ENCODE results near the gene MKLN1.
"Not testable (repeated sequence)": the region's sequence is repeated elsewhere in the genome, so short reads cannot be mapped to it uniquely, and the experiment has no call there.

MKLN1 gene

GRCh38 chr7:131462715-131463114 lies 135.0 kb downstream of the MKLN1 start:
- DNase-seq (ENCODE audit: low read depth in 2 of 2) = not testable (repeated sequence)

GRCh38 chr7:131466735-131467365 lies 139.2 kb downstream of the MKLN1 start:
- DNase-seq (ENCODE audit: low read depth in 2 of 2) = no peak

GRCh38 chr7:131467788-131468187 lies 140.1 kb downstream of the MKLN1 start:
- DNase-seq (ENCODE audit: low read depth in 2 of 2) = no peak

DNA sequence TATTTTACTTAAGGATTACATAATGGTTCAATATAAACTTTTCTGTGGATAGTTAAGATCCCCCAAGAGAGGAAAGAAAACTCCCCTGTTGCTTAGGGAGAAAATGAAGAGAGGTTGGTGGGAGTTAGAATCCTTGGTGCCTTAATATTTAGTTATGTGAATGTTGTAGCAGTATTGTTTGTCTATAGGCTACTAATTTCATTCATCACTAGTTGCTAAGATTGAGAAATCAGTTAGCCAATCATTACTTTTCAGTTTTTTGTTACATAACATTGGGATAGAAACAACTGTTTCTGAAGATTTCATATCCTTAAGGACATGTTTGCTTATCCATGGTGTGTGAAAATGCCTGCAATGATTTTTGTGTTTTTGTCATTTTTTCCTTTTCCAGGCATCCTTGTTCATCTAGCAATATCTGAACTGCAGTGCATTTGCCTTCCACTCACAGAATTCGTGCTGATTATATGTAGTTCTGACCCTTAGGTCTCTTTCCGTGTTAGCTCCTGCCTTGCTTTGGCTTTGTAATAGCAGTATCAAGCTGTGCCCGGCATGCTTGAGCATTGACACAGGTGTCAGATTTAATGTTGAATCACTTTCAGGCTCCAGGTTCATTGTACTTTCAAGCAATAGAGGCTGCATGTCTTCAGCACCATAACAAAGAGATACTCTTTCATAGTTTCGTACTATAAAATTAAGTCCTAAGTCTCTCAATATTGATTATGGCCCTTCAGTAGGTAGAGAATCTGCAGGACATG lies 143.8 kb downstream of the MKLN1 start:
- DNase-seq (ENCODE audit: low read depth in 2 of 2) = no peak

- DNase-seq (ENCODE audit: low read depth in 2 of 2) = no peak
Observed at GRCh38 chr7:131476740-131477139, 149.1 kb downstream of the MKLN1 start.

DNA sequence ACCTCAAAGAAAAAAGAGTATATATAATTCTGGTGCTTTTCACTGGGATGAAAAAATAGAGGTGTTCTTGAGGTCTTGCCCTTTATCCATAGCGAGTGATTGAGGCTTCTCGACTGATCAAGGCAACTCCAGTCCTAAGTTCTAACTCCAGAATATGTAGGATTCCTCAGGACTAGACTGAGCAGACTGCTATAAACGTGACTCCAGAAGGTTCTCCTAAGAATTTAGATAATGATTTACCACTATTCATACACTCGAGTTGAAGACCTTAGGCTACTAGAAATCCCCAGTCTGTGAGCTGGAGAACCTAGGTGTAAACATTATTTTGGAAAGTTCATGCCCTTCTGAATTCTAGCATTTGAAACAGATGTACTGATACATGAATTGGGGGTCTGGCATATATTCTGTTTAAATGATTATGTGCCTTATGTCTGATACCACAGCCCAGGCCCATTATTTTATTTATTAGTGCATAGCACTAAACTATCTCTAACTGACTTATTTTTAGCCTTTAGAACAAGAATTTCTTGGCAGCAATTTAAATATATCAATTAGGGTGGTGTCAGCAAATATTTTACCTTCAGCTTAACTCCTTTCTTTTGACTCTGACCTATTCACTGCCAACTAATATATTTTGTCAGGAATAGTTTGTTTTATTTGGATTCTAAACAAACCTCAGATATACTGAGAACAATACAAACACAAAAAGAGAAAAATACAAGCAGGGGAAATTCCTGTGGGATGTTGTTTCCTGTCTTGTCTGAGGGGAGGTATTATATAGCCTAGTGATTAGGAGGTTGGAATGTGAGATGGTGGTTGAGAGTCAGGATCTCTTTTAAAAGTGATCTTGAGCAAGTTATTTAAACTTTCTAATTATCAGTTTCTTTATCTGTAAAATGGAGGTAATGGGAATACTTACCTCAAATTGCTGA lies 153.0 kb downstream of the MKLN1 start:
- peak; percentile 27 to 34 for DNase-seq (ENCODE audit: low read depth in 2 of 2)

- DNase-seq (ENCODE audit: low read depth in 2 of 2) = no peak
Observed at GRCh38 chr7:131482800-131483199, 155.1 kb downstream of the MKLN1 start.

DNA sequence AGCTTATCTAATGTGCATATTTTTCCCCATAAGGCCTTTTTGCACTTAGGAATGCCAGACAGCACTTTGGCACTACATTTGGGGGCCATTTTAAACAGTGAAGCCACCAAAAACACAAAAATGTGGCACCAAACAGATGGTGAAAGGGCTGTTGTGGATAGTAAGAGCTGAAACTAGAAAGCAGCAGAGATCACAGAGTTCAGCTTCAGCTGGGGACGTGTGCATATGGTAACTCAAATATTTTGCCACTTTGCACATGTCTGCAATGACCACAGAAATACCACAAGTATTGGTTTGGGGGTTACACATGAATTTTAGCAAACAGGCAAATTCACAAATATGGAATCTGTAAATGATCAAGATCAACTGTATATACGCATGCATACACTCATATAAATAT lies 155.9 kb downstream of the MKLN1 start:
- DNase-seq (ENCODE audit: low read depth in 2 of 2) = no peak

DNA sequence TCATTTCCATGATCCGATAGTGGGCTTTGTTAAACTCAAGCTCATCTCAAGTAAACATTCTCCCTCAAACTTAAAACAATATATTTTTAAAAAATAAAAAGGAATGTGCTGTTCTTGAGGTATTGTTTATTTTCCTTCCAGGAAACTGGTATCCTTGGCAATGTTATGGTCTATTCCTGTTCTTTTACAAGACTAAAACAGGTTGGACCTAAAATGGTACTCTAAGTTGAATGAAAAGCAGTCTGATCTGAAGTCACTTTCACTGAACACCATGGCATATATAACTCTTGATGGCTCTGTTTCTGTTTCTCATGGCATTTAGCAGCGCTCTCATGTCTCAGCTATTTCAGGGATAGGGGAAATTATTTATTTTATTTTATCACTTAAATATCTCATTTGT lies 158.7 kb downstream of the MKLN1 start:
- no peak for DNase-seq (ENCODE audit: low read depth in 2 of 2)

DNA sequence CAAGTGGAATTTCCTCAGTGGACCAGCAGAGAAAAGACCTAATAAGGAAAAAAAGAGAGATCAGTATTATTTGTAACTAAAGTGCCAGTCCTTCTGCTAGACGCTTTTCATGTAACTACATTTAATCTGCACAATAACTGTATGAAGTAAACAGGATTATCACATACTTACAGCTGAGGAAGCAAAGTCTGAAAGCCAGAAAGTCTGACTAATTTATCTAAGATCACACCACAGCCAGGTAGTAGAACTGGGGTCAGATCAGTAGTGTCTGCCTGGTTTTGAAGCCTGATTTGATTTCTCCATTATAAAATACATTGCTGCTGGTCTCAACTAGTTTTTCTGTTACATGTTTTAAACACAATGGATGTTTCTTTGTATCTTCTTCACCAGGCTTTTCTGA lies 159.5 kb downstream of the MKLN1 start:
- DNase-seq (ENCODE audit: low read depth in 2 of 2) = no peak

GRCh38 chr7:131488361-131488760 lies 160.7 kb downstream of the MKLN1 start:
- no peak for DNase-seq (ENCODE audit: low read depth in 2 of 2)

DNA sequence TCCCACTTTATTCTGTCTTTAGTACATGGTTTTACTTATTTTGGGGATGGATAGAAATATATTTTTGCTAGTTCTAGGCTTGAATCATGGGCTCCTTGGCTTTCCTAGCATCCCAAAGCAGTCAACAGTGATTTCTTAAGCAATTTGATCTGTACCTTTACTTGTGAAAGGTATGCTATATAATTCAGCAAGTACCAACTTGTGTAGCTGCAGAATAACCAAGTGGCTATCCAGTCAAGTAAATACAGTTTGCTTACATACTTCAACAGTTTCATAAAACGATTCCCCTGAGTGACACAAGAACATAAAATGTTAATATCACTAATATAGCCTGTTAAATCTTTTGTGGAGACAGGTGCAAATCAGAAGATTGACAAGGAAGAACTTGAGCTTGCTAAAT lies 161.5 kb downstream of the MKLN1 start:
- no peak for DNase-seq (ENCODE audit: low read depth in 2 of 2)

- no peak for DNase-seq (ENCODE audit: low read depth in 2 of 2)
Observed at GRCh38 chr7:131489881-131490280, 162.2 kb downstream of the MKLN1 start.

DNA sequence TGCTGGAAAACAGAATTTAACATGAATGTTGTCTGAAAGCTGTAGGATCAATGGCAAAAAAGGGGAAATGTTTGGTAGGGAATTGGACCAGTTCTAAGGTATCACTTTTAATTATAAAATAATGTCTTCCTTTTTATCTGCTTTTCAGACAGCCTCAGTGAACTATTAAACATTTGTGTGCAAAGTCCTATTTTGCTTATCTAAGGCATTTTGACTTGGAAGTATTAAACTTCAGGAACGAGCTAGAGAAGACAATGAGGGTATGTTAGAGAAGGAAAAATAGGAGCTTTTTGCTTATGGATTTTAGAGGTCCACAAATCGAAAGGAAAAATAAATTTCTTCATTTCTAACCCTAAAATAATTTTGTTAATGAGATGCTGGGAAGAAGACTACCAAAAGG lies 165.4 kb downstream of the MKLN1 start:
- no peak for DNase-seq (ENCODE audit: low read depth in 2 of 2)

GRCh38 chr7:131493581-131493980 lies 165.9 kb downstream of the MKLN1 start:
- no peak for DNase-seq (ENCODE audit: low read depth in 2 of 2)

- DNase-seq (ENCODE audit: low read depth in 2 of 2) = no peak
Observed at GRCh38 chr7:131494182-131494581, 166.5 kb downstream of the MKLN1 start.

GRCh38 chr7:131495669-131496498 lies 168.2 kb downstream of the MKLN1 start:
- DNase-seq (ENCODE audit: low read depth in 2 of 2) = no peak

GRCh38 chr7:131497454-131497853 lies 169.8 kb downstream of the MKLN1 start:
- no peak for DNase-seq (ENCODE audit: low read depth in 2 of 2)

DNA sequence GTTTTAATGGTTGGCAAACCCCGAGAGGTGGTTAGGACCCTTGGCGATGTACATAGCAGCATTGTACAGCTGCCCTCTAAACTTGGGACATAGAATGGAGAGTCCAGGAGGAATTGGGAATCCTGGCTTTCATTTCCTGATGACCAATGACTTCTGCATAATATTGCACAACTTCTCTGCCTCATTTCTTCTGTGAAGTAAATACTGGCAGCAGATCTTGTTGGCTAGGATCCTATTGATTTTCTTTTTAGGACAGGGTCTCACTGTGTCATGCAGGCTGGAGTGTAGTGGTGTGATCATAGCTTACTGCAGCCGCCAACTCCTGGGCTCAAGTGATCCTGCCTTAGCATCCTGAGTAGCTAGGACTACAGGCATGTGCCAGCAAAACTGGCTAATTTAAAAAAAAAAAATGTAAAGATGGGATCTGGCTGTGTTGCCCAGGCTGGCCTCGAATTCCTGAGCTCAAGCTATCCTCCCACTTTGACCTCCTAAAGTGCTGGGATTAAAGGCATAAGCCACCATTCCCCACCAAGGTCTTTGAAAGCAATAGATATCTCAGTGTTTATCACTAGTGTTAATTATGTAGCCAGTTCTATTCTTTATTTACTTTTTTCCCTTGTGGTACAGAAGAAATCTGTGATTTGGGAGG lies 170.7 kb downstream of the MKLN1 start:
- no peak for DNase-seq (ENCODE audit: low read depth in 2 of 2)

GRCh38 chr7:131499801-131500200 lies 172.1 kb downstream of the MKLN1 start:
- no peak for DNase-seq (ENCODE audit: low read depth in 2 of 2)

DNA sequence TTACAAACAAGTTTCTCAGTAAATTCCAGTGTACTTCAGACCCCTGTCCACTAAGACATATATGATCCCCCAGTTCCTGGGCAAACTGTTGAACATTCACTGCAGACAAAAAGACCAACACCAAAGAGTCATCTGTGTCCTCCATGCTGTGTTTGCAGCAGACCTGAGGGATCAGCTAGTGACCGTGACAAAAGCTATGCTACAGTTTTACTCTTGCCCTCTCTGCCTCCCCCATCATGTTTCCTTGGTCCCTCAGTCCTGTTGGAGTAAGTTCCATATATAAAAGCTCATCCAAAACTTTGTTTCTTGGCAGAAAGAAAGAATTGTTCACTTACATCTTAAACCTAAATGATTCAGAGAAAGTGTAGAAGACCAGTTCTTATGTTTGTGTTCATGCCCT lies 172.7 kb downstream of the MKLN1 start:
- DNase-seq (ENCODE audit: low read depth in 2 of 2) = no peak

All from fibroblast of skin of left quadriceps (primary cell).